ENCODE measurements around the gene SMU1. TPM values are rescaled to one million over a fixed set of nuclear protein-coding genes. Genes with fewer than 3 reads are reported as not detected.

SMU1 gene
- total RNA-seq, 1 experiment from 2014 or later = 23.2 TPM

DNA sequence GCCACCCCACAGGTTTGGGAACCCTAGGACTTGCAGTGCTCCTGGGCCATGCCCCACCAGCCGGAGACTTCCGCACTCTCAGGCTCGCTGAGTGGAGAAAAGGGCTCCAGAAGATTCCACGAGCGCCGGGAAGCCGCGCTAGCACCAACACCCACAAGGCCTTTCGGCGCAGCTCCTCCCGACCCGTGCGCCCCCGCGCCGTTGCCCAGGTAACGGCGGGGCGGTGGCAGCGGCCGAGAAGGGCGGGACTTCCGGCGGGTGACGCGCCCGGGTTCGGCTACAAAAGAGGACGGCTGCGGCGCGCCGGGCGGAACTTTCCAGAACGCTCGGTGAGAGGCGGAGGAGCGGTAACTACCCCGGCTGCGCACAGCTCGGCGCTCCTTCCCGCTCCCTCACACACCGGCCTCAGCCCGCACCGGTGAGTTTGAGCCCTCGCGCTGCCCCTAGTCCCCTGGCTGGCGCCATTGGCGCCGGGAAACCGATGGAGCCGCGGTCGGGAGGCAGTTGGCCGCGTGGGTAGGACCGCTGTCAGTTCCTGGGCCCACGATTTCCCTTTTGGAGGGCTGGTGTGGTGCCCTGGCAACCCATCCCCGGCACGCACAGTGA lies 51.4 kb downstream of the SMU1 start, which contains the start of gene DNAJA1:
TSS of gene DNAJA1 (plus strand) at position 308 of the 606 bp plus-strand sequence. CDS start 1,212 bp downstream, outside the sequence.
- H3K36me3 Mint-ChIP-seq = peaks cover 45% of the 10 kb centered on the region
- H3K27me3 Mint-ChIP-seq (ENCODE audit: low read depth) = no peaks in the 10 kb centered on the region
- H3K4me3 Mint-ChIP-seq = peak within 1 kb of the TSS; percentile 93
- no peaks in the 10 kb centered on the region for H3K9me3 Mint-ChIP-seq
- peaks cover 29% of the 10 kb centered on the region for H3K4me1 Mint-ChIP-seq
- ChIA-PET CTCF (interaction anchor here (0.6 to 1.3 kb wide), 4 partner anchors 11 to 647 kb away, joined by 3 to 5 read pairs (median 4); no protein-coding TSS in a partner anchor), POLR2A (interaction anchor here (0.6 to 2.3 kb wide), 23 partner anchors 9 to 420 kb away, joined by 3 to 11 read pairs (median 4); partner anchors contain the start of genes NFX1 and SMU1)
- ATAC-seq = peak; percentile 89
- DNase-seq (ENCODE audit: low spot score) = peak; percentile 93
- peak within 1 kb of the TSS; percentile 85 for H3K27ac Mint-ChIP-seq
- TF ChIP-seq ZBTB21 (CRISPR knock-in tag; IDR thresholded peaks at IDR 0.05; ENCODE audit: borderline replicate concordance) = peak; percentile 62; the same call in 1 of the 2 replicates
- TF ChIP-seq, protein P1, sequence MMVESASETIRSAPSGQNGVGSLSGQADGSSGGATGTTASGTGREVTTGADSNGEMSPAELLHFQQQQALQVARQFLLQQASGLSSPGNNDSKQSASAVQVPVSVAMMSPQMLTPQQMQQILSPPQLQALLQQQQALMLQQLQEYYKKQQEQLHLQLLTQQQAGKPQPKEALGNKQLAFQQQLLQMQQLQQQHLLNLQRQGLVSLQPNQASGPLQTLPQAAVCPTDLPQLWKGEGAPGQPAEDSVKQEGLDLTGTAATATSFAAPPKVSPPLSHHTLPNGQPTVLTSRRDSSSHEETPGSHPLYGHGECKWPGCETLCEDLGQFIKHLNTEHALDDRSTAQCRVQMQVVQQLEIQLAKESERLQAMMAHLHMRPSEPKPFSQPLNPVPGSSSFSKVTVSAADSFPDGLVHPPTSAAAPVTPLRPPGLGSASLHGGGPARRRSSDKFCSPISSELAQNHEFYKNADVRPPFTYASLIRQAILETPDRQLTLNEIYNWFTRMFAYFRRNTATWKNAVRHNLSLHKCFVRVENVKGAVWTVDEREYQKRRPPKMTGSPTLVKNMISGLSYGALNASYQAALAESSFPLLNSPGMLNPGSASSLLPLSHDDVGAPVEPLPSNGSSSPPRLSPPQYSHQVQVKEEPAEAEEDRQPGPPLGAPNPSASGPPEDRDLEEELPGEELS (CRISPR knock-in tag; IDR thresholded peaks at IDR 0.05) = peak; percentile 60; the same call in 1 of the 2 replicates
- 0 out of 2 replicates have a peak, but pooled peaks have one; percentile 73 for TF ChIP-seq ATF1 (CRISPR knock-in tag; IDR thresholded peaks at IDR 0.05)
- TF ChIP-seq, protein P2, sequence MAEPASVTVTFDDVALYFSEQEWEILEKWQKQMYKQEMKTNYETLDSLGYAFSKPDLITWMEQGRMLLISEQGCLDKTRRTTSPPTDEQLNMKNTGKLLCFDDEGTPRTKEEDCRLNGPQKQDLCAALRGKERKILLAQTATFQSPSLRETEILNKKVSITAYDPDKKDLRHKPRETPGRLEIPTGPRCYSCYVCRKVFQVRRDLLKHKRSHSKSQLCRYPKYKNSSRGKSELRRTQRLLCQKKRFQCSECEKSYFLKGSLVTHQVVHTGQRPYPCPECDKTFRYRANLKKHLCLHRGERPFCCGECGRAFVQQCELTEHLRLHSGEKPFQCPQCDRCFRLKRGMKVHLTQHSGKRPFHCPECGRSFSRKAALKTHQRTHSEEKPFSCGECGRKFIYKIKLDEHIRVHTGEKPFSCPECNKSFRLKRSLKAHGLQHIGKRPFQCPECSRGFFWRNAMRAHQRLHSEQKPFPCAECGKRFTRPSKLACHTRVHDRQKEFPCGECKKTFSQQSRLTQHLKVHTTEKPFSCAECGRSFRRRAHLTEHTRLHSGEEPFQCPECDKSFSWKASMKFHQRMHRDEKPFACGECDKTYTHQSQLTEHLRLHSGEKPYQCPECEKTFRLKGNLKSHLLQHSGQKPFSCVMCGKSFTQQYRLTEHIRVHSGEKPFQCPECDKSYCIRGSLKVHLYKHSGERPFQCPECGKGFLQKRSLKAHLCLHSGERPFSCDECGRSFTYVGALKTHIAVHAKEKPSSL (CRISPR knock-in tag; conservative IDR thresholded peaks at IDR 0.05) = no peak
- no peak for TF ChIP-seq NR3C1 (CRISPR knock-in tag; conservative IDR thresholded peaks at IDR 0.05; ENCODE audit: low read depth)
- TF ChIP-seq TEAD1 (CRISPR knock-in tag; IDR thresholded peaks at IDR 0.05) = no peak
- TF ChIP-seq, protein P3, sequence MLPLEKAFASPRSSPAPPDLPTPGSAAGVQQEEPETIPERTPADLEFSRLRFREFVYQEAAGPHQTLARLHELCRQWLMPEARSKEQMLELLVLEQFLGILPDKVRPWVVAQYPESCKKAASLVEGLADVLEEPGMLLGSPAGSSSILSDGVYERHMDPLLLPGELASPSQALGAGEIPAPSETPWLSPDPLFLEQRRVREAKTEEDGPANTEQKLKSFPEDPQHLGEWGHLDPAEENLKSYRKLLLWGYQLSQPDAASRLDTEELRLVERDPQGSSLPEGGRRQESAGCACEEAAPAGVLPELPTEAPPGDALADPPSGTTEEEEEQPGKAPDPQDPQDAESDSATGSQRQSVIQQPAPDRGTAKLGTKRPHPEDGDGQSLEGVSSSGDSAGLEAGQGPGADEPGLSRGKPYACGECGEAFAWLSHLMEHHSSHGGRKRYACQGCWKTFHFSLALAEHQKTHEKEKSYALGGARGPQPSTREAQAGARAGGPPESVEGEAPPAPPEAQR (CRISPR knock-in tag; IDR thresholded peaks at IDR 0.05) = no peak
- peak; percentile 87 for TF ChIP-seq SP1 (CRISPR knock-in tag; conservative IDR thresholded peaks at IDR 0.05)
- no peak for TF ChIP-seq GRHL2 (CRISPR knock-in tag; IDR thresholded peaks at IDR 0.05; ENCODE audit: insufficient replicate concordance, severe bottlenecking)
- TF ChIP-seq JAZF1 (CRISPR knock-in tag; IDR thresholded peaks at IDR 0.05) = no peak
- TF ChIP-seq TP53 (CRISPR knock-in tag; IDR thresholded peaks at IDR 0.05) = 0 out of 2 replicates have a peak, but pooled peaks have one; percentile 66
- TF ChIP-seq, protein P4, sequence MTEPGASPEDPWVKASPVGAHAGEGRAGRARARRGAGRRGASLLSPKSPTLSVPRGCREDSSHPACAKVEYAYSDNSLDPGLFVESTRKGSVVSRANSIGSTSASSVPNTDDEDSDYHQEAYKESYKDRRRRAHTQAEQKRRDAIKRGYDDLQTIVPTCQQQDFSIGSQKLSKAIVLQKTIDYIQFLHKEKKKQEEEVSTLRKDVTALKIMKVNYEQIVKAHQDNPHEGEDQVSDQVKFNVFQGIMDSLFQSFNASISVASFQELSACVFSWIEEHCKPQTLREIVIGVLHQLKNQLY (CRISPR knock-in tag; IDR thresholded peaks at IDR 0.05) = 0 out of 2 replicates have a peak, but pooled peaks have one; percentile 65
- 0 out of 2 replicates have a peak, but pooled peaks have one; percentile 18 for TF ChIP-seq NFYB (CRISPR knock-in tag; conservative IDR thresholded peaks at IDR 0.05; ENCODE audit: low read depth)
- TF ChIP-seq, protein P5, sequence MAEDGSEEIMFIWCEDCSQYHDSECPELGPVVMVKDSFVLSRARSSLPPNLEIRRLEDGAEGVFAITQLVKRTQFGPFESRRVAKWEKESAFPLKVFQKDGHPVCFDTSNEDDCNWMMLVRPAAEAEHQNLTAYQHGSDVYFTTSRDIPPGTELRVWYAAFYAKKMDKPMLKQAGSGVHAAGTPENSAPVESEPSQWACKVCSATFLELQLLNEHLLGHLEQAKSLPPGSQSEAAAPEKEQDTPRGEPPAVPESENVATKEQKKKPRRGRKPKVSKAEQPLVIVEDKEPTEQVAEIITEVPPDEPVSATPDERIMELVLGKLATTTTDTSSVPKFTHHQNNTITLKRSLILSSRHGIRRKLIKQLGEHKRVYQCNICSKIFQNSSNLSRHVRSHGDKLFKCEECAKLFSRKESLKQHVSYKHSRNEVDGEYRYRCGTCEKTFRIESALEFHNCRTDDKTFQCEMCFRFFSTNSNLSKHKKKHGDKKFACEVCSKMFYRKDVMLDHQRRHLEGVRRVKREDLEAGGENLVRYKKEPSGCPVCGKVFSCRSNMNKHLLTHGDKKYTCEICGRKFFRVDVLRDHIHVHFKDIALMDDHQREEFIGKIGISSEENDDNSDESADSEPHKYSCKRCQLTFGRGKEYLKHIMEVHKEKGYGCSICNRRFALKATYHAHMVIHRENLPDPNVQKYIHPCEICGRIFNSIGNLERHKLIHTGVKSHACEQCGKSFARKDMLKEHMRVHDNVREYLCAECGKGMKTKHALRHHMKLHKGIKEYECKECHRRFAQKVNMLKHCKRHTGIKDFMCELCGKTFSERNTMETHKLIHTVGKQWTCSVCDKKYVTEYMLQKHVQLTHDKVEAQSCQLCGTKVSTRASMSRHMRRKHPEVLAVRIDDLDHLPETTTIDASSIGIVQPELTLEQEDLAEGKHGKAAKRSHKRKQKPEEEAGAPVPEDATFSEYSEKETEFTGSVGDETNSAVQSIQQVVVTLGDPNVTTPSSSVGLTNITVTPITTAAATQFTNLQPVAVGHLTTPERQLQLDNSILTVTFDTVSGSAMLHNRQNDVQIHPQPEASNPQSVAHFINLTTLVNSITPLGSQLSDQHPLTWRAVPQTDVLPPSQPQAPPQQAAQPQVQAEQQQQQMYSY (CRISPR knock-in tag; IDR thresholded peaks at IDR 0.05) = no peak
- no peak for TF ChIP-seq TCF7 (CRISPR knock-in tag; IDR thresholded peaks at IDR 0.05; ENCODE audit: low read depth)
- TF ChIP-seq ZNF416 (CRISPR knock-in tag; IDR thresholded peaks at IDR 0.05) = peak; percentile 72; the same call in 1 of the 2 replicates
- TF ChIP-seq ZNF232 (CRISPR knock-in tag; IDR thresholded peaks at IDR 0.05) = no peak; the same call in none of the 2 replicates
- TF ChIP-seq, protein P6, sequence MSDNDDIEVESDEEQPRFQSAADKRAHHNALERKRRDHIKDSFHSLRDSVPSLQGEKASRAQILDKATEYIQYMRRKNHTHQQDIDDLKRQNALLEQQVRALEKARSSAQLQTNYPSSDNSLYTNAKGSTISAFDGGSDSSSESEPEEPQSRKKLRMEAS (CRISPR knock-in tag; IDR thresholded peaks at IDR 0.05) = peak; percentile 84
- TF ChIP-seq, protein P7, sequence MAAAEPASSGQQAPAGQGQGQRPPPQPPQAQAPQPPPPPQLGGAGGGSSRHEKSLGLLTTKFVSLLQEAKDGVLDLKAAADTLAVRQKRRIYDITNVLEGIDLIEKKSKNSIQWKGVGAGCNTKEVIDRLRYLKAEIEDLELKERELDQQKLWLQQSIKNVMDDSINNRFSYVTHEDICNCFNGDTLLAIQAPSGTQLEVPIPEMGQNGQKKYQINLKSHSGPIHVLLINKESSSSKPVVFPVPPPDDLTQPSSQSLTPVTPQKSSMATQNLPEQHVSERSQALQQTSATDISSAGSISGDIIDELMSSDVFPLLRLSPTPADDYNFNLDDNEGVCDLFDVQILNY (CRISPR knock-in tag; IDR thresholded peaks at IDR 0.05) = peak; percentile 24; the same call in 1 of the 2 replicates
- TF ChIP-seq OVOL2 (CRISPR knock-in tag; IDR thresholded peaks at IDR 0.05; ENCODE audit: borderline replicate concordance) = no peak
- no peak for TF ChIP-seq TEAD4 (CRISPR knock-in tag; IDR thresholded peaks at IDR 0.05)
- TF ChIP-seq MYBL2 (CRISPR knock-in tag; IDR thresholded peaks at IDR 0.05) = peak; percentile 91

Measured in WTC11 (cell line).